ENCODE measurements around the gene SEMA4C.

- TF ChIP-seq FOXM1 (IDR thresholded peaks at IDR 0.05; ENCODE audit: low read depth) (no peak), CTCF (IDR thresholded peaks at IDR 0.05) (no peak), GATA2 (CRISPR knock-in tag; IDR thresholded peaks at IDR 0.05) (no peak), RAD21 (IDR thresholded peaks at IDR 0.05; ENCODE audit: low read length) (no peak), MXI1 (IDR thresholded peaks at IDR 0.05; ENCODE audit: low read depth, low read length) (no peak), EP300 (IDR thresholded peaks at IDR 0.05; ENCODE audit: borderline replicate concordance in 1 of 2, low read depth in 1 of 2, low read length in 1 of 2) (no peak), ELF1 (IDR thresholded peaks at IDR 0.05) (no peak), POLR2AphosphoS5 (IDR thresholded peaks at IDR 0.05; ENCODE audit: low read depth, low read length) (no peak), NRF1 (IDR thresholded peaks at IDR 0.05; ENCODE audit: low read depth, low read length) (no peak), YY1 (IDR thresholded peaks at IDR 0.05; ENCODE audit: low read depth) (no peak)
- TF ChIP-seq, protein P1, sequence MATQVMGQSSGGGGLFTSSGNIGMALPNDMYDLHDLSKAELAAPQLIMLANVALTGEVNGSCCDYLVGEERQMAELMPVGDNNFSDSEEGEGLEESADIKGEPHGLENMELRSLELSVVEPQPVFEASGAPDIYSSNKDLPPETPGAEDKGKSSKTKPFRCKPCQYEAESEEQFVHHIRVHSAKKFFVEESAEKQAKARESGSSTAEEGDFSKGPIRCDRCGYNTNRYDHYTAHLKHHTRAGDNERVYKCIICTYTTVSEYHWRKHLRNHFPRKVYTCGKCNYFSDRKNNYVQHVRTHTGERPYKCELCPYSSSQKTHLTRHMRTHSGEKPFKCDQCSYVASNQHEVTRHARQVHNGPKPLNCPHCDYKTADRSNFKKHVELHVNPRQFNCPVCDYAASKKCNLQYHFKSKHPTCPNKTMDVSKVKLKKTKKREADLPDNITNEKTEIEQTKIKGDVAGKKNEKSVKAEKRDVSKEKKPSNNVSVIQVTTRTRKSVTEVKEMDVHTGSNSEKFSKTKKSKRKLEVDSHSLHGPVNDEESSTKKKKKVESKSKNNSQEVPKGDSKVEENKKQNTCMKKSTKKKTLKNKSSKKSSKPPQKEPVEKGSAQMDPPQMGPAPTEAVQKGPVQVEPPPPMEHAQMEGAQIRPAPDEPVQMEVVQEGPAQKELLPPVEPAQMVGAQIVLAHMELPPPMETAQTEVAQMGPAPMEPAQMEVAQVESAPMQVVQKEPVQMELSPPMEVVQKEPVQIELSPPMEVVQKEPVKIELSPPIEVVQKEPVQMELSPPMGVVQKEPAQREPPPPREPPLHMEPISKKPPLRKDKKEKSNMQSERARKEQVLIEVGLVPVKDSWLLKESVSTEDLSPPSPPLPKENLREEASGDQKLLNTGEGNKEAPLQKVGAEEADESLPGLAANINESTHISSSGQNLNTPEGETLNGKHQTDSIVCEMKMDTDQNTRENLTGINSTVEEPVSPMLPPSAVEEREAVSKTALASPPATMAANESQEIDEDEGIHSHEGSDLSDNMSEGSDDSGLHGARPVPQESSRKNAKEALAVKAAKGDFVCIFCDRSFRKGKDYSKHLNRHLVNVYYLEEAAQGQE (IDR thresholded peaks at IDR 0.05; ENCODE audit: low read depth, low read length), result no peak
These were observed 30.4 kb upstream of the SEMA4C start for GRCh38 chr2:96900237-96900636.

All from SK-N-SH (cell line).